GM10847 (cell line): ENCODE data around the gene STX1A.

Experiments
- POLR2A ChIP-seq: IDR thresholded peaks from 2 replicates; pipeline ENCODE4 v1.6.1; 2011; ENCODE audit not compliant: insufficient read length; ENCODE audit errors: extremely low read depth

The STX1A gene

DNA sequence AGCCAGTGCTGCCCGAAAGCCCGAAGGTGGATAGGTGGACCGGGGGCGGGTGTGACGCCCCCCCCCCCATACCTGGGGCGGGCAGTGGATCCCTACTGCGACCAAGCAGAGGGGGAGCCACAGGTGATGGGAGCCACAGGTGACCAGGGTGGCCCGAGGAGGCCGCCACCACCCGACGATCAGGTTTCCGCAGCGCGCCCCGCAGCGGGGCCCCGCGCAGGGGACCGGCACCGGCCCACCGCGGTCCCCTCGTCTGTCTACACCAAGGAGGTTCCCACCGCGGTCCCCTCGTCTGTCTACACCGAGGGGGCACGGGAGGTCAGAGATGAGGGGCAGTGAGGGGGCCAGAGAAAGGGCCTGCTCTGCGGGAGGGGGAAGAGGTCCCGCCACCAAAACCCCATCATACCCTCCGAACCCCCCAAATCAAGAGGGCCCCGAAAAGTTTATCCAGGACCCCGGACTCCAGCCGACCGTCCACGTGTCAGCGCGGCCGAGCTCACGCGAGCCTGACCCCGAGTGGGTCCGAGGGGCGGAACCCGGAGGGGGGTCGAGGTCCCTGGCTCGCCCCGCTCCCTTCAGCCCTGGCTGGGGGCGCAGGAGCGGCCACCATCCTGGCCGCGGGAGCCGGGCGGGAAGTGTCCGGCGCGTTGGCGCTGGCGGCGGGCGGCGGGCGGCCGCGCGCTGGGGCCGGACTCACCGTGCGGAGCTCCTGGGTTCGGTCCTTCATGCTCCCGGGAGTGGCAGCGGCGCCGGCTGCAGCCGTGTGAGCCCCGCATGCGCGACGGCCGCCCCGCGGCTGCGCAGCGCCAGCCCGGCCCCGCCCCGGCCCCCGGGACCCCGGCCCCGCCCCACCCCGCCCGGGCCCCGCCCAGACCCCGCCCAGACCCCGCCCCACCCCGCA, at the start of gene STX1A:
TSS of gene STX1A (minus strand) at position 765 of the 901 bp plus-strand sequence. CDS start at position 727, 38 bp downstream.
- peak; percentile 41 for TF ChIP-seq POLR2A

GRCh38 chr7:73768641-73769480, 49.4 kb upstream of the STX1A start:
- no peak for TF ChIP-seq POLR2A

DNA sequence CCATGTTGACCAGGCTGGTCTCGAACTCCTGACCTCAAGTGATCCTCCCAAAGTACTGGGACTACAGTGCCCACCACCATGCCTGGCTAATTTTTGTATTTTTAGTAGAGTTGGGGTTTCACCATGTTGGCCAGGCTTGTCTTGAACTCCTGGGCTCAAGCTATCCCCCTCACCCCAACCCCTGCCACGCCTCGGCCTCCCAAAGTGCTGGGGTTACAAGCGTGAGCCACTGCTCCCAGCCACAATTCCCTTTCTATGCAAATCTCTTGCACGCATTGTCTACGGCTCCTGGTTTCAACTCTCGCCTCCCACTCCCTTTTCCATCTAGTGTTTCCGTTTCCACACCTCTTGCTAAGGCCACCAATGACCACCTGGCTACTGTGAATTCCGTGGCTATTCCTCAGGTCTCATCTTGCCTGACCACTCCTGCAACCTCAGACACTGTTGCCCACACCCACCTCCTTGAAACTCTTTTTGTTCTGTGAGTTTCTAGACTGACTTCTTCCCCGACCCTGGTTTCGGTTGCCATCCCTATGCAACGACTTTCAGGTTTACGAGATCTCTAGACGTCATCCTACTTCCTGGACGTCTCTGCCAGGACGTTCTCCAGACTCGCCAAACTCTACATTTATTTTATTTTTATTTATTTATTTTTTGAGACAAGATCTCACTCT, 47.2 kb upstream of the STX1A start:
- no peak for TF ChIP-seq POLR2A

DNA sequence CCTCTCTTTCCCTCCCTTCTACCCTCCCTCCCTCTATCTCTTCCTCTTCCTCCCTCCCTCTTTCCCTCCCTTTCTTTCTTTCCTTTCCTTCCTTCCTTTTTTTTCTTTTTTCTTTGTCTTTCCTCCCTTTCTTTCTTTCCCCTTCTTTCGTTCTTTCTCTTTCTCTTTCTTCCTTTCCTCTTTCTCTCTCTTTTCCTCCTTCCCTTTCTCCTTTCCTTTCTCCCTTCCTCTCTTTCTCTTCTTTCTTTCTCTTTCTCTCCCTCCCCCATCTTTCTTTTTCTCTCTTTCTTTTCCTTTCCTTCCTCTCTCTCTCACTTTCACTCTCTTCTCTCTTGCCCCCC, 43.2 kb upstream of the STX1A start:
- TF ChIP-seq POLR2A: no peak

DNA sequence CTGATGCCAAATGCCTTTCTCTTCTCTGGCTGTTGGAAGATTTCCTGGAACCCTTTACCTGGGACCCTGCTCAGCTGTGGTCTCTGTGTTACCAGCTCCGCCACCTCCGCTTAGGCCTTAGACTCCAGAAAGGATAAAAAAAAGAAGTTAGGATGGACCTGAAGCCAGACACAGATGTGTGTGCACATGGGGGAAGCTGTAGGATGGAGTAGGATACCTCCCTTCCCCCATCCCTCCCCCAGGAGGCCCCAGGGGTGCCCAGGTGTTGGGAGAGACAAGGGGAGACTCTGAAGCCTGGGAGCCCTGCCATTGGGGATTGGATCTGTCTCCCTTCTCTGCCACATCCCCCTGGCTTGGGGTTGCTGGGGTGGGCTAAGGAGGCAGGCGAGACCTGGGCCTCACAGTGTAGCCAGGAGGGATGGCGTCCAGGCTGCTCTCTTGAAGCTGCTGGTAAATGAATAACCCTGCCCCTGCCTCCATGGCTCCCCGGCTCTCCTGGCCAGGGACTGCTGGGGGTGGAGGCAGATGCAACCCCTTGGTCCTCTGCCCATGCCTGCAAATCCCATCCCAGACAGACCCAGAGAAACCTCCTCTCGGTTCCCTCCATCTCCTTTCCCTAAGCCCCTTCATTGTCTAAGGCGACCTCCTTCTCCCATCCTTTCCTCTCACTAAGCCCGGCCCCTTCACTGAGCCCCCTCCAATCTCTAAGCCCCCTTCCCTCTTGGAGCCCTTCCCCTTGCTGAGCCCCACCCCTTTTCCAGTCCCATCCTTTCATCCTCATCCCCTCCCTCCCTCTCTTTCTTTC, 42.6 kb upstream of the STX1A start:
- no peak for TF ChIP-seq POLR2A

DNA sequence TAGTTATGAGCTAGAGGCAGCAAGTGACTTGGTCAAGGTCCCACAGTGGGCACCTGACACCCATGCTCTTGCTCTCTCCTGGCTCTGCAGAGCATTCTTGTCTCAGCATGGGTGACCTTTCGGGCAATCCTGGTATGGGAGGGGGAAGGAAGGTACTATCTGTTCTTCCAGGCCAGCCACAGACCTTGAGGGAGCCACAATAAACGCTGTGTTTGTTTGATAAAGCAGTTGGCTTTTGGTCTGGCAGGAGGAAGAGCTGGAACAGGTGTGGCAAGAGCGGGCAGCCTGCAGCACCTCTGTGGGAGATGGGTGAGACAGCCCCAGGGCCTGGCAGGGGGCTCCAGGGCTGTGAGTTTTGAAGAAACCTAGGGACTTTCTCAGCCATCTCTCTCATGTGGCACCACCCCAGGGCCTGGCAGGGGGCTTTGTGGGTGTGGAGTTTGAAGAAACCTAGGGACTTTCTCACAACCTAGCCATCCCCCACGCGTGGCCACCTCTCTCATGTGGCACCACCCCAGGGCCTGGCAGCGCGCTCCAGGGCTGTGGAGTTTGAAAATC, 39.2 kb upstream of the STX1A start:
- no peak for TF ChIP-seq POLR2A

GRCh38 chr7:73749931-73750776, 30.7 kb upstream of the STX1A start:
- no peak for TF ChIP-seq POLR2A

- TF ChIP-seq POLR2A: no peak
These were observed 26.9 kb upstream of the STX1A start for GRCh38 chr7:73746378-73746777.

DNA sequence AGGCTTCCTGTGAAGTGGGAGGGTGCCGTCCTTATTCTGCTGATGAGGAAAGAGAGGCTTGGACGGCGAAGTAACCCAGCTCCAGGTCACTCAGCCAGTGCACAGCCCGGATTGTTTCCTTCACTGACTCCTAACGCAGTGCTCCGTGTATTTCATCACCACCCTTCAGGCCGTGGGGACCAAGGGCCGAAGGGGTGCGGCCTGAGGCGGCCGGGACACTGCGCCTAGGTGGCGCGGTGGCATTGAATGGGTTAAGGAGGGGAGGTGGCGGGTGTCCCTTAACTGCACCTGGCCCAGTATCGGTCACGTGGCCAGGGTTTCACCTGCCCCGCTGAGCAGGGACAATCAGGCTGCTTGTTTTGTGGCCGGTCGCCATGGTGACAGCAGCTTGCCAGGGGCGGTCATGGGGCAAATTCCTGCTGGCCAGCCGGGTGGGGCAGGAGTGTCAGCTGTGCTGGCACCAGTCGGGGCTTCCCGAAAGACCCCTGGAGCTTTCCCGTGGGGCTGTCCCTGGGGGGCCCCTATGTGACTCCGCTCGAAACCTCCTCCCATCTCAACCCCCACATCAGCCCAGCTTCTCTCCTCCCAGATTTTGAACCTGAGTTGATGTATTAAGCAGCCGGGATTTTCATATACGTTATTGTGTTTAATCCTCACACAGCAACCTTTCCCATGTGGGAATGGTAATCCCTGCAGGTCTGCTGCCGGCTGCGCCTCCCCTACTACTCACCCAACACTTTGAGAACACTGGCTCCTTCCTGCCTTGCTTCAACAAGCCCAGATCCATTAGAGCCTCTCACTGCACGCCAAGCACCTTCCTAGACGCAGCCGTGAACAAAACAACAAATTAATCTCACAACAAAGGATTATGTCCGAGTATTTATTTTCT, 23.5 kb upstream of the STX1A start:
- no peak for TF ChIP-seq POLR2A

GRCh38 chr7:73742338-73742752, 22.9 kb upstream of the STX1A start:
- TF ChIP-seq POLR2A: no peak

DNA sequence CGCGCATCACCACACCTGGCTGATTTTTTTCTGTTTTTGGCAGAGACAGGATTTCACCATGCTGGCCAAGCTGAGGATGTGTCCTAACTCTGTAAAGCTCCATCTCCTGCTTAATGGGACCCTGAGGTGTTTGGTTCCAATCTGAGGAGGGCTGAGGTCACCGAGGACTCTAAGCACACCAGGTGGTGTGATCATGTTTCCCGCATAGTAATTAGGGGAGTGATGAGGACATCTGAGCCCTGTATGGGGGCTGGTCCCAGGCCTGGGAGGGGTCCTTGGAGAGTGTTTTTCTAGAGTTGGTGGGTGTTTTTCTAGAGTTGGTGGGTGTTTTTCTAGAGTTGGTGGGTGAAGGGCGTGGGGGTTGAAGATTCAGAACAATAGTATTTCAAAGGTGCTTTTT, 22.1 kb upstream of the STX1A start:
- no peak for TF ChIP-seq POLR2A

- no peak for TF ChIP-seq POLR2A
These were observed 21.3 kb upstream of the STX1A start for GRCh38 chr7:73740771-73741170.

GRCh38 chr7:73740212-73740611, 20.7 kb upstream of the STX1A start:
- no peak for TF ChIP-seq POLR2A
